ENCODE data around the gene NMUR1.
A peak's percentile ranks its signal among the peaks of the same experiment; 100 is the strongest.

The NMUR1 gene

GRCh38 chr2:231488331-231488730 lies 41.9 kb downstream of the NMUR1 start:
- DNase-seq (ENCODE audit: low read depth, low spot score): no peak

- no peak for DNase-seq (ENCODE audit: low read depth, low spot score)
Observed at GRCh38 chr2:231486851-231487596, 43.2 kb downstream of the NMUR1 start.

GRCh38 chr2:231483398-231484329 lies 46.6 kb downstream of the NMUR1 start:
- no peak for DNase-seq (ENCODE audit: low read depth, low spot score)

DNA sequence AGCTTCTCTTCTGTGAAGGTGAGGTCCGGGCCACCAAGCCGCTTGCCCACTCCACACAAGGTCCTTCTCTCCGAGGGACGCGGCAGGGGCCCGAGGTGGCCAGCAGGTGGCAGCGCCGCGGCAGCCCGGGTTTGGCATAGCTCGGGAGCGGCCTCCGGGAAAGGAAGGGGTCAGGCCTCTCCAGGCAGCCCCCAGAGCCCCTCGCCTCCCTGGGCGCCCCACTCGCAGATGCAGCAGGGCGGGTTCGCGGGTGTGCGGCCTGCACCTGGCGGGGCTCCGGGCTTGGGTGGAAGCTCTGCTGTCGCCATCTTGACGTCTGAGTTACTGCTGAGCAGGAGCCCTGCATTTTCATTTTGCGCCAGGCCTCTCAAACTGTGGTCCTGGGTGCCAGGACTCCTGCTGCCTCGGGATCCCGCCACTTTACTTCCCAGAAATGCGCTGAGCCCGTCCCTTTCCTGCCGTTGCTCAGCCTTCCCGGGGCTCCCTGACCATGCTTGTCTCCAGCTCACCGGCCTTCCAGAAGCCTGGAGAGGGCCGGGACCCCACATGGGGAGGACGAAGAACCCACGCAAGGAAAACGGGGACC lies 47.3 kb downstream of the NMUR1 start:
- peak; percentile 73 for DNase-seq (ENCODE audit: low read depth, low spot score)

DNA sequence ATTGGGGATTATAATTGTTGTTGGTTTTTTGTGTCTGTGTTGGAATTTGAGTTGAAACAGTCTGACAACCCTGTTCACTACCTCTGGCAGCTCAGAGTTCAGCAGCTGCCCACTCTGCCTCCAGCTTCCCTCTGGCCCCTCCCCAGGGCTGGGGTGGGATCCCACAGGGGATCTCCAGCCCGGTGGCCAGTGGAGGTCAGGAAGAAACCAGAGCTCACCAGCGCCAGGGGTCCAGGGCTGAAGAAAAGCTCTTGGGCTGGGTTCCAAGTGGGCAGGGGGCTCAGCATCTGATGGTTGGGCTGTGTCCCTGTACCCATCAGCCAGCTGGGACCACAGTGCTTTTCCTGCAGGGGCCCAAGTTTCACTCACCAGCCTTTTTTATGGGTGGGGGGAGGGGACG lies 49.5 kb downstream of the NMUR1 start:
- DNase-seq (ENCODE audit: low read depth, low spot score): no peak

DNA sequence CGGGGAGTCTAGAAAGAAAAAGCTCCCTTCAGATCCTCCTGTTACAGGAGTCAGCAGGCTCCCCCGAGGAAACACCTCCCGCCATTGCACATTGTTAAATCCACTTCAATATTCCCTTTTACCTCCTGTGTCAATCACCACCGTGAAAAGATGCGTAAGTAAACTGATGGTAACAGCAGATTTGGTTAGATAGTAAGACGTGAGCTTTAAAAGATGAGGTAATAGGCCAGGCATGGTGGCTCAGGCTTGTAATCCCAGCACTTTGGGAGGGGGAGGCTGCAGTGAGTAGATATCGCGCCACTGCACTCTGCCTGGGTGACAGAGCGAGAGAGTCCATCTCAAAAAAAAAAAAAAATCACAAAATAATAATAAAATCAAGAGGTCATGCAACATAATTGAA lies 50.8 kb downstream of the NMUR1 start:
- DNase-seq (ENCODE audit: low read depth, low spot score): no peak

GRCh38 chr2:231476920-231477319 lies 53.3 kb downstream of the NMUR1 start:
- no peak for DNase-seq (ENCODE audit: low read depth, low spot score)

DNA sequence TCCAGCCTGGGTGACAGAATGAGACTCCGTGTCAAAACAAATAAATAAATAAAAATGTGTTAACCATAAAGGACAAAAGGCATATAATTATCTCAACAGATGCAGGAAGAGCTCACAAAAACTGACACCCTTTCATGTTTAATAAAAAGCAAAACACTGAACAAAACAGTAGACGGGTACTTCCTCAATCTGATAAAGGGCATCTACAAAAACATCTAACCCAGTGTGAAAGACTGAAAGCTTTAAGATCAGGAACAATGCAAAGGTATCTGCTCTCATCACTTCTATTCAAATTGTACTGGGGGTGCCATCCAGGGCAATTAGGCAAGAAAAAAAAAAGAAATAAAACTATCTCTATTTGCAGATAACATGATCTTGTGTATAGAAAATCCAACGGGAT lies 54.3 kb downstream of the NMUR1 start:
- no peak for DNase-seq (ENCODE audit: low read depth, low spot score)
